NCI-H146 treated with DMSO at 0.1 percent for 48 hours (cell line): Measurements from ENCODE around the gene CSAG3.

Experiments
- DNase-seq: peaks from one replicate; lab custom pipeline; 2025; ENCODE audit not compliant: unreplicated experiment; lab: John Stamatoyannopoulos, UW

Gene CSAG3

GRCh38 chrX:152806035-152806434 lies 47.0 kb downstream of the CSAG3 start:
- DNase-seq, result no peak
